Fibroblast of lung (primary cell): ENCODE data around the gene HS3ST6.

ENCODE experiments used
- CTCF ChIP-seq, 2 donors: IDR thresholded peaks in 1 of 2; conservative IDR thresholded peaks in 1 of 2; 1 replicate in 1 of 2; 2 replicates in 1 of 2; pipeline ENCODE4 v1.5.1; 2011 to 2012; ENCODE audit warnings: low read length in 2 of 2, control low read depth in 1 of 2, inconsistent platforms in 1 of 2, low read depth in 1 of 2, mild to moderate bottlenecking in 1 of 2
- EZH2 ChIP-seq: IDR thresholded peaks from 2 replicates; pipeline ENCODE4 v1.5.1; 2012; ENCODE audit warnings: low read length, control low read depth, mild to moderate bottlenecking; ENCODE audit errors: missing control alignments

GRCh38 chr16:1884889-1885288, 33.3 kb downstream of the HS3ST6 start:
- TF ChIP-seq CTCF (conservative IDR thresholded peaks at IDR 0.05 in 1 of 2, IDR thresholded peaks at IDR 0.05 in 1 of 2; ENCODE audit: low read depth in 1 of 2, low read length in 2 of 2) = no peak
- no peak for TF ChIP-seq EZH2
